Liver (tissue), 10 donors: ENCODE results near the gene CADPS. TPM values are rescaled to one million over a fixed set of nuclear protein-coding genes. Genes with fewer than 3 reads are reported as not detected.

Experiments used
- DNase-seq: peaks from one replicate; pipeline ENCODE4 v3.0.0-alpha.2; 2017; ENCODE audit warnings: low spot score
- H3K27ac ChIP-seq, 2 donors: one replicate each; pipeline ENCODE4 v1.7.0; 2013; ENCODE audit warnings: inconsistent platforms in 2 of 2, low read length in 2 of 2, control low read depth in 1 of 2, low read depth in 1 of 2, mild to moderate bottlenecking in 1 of 2
- H3K27me3 ChIP-seq, 4 donors: one replicate each; pipeline versions ENCODE4 v1.6.1 to v1.7.0; 2013; ENCODE audit warnings: low read length in 3 of 4, inconsistent platforms in 1 of 4, mild to moderate bottlenecking in 1 of 4, moderate library complexity in 1 of 4; ENCODE audit not compliant: control insufficient read depth in 4 of 4, insufficient read depth in 4 of 4
- H3K36me3 ChIP-seq, 4 donors: one replicate each; pipeline versions ENCODE4 v1.6.1 to v1.7.0; 2013; ENCODE audit warnings: low read length in 3 of 4, mild to moderate bottlenecking in 3 of 4, low read depth in 1 of 4, moderate library complexity in 1 of 4; ENCODE audit not compliant: control insufficient read depth in 4 of 4, insufficient read depth in 3 of 4
- H3K4me1 ChIP-seq, 4 donors: one replicate each; pipeline versions ENCODE4 v1.6.1 to v1.7.0; 2013; ENCODE audit warnings: low read length in 3 of 4, mild to moderate bottlenecking in 3 of 4, moderate library complexity in 1 of 4; ENCODE audit not compliant: control insufficient read depth in 4 of 4, insufficient read depth in 4 of 4
- H3K4me3 ChIP-seq, 3 donors: one replicate each; pipeline versions ENCODE4 v1.6.1 to v1.7.0; 2013; ENCODE audit warnings: low read length in 3 of 3, control low read depth in 1 of 3, low read depth in 1 of 3, mild to moderate bottlenecking in 1 of 3
- H3K9ac ChIP-seq, 2 donors: one replicate each; pipeline ENCODE4 v1.7.0; 2013; ENCODE audit warnings: low read length in 2 of 2, mild to moderate bottlenecking in 2 of 2, moderate library complexity in 2 of 2, control low read depth in 1 of 2, low read depth in 1 of 2
- H3K9me3 ChIP-seq, 4 donors: one replicate each; pipeline versions ENCODE4 v1.6.1 to v1.7.0; 2013; ENCODE audit warnings: low read length in 3 of 4; ENCODE audit not compliant: control insufficient read depth in 4 of 4
- ATF3 ChIP-seq: IDR thresholded peaks from 2 replicates; pipeline ENCODE4 v1.6.1; 2016; ENCODE audit warnings: antibody characterized with exemption
- EGR1 ChIP-seq, 2 donors: IDR thresholded peaks; 2 replicates each; pipeline ENCODE4 v1.6.1; 2016 to 2018; ENCODE audit warnings: antibody characterized with exemption in 2 of 2, low read depth in 2 of 2
- FOXA2 ChIP-seq: IDR thresholded peaks from 2 replicates; pipeline ENCODE4 v1.6.1; 2016; ENCODE audit warnings: antibody characterized with exemption
- GABPA ChIP-seq, 2 donors: IDR thresholded peaks in 1 of 2; conservative IDR thresholded peaks in 1 of 2; 2 replicates each; pipeline ENCODE4 v1.6.1; 2016; ENCODE audit warnings: antibody characterized with exemption in 2 of 2, mild to moderate bottlenecking in 1 of 2, moderate library complexity in 1 of 2
- HNF4A ChIP-seq, 2 donors: conservative IDR thresholded peaks; 2 replicates each; pipeline ENCODE4 v1.6.1; 2016; ENCODE audit warnings: antibody characterized with exemption in 2 of 2, mild to moderate bottlenecking in 2 of 2
- JUND ChIP-seq, 2 donors: IDR thresholded peaks; 2 replicates each; pipeline ENCODE4 v1.6.1; 2016; ENCODE audit warnings: antibody characterized with exemption in 2 of 2
- MAX ChIP-seq: IDR thresholded peaks from 2 replicates; pipeline ENCODE4 v1.6.1; 2016; ENCODE audit warnings: antibody characterized with exemption
- NR2F2 ChIP-seq: IDR thresholded peaks from 2 replicates; pipeline ENCODE4 v1.6.1; 2016; ENCODE audit warnings: antibody characterized with exemption
- RXRA ChIP-seq, 2 donors: IDR thresholded peaks; 2 replicates each; pipeline ENCODE4 v1.6.1; 2017 to 2018; ENCODE audit warnings: antibody characterized with exemption in 2 of 2, mild to moderate bottlenecking in 1 of 2
- SP1 ChIP-seq: IDR thresholded peaks from 2 replicates; pipeline ENCODE4 v1.6.1; 2018; ENCODE audit warnings: antibody characterized with exemption, mild to moderate bottlenecking
- TAF1 ChIP-seq: conservative IDR thresholded peaks from 2 replicates; pipeline ENCODE4 v1.6.1; 2016; ENCODE audit warnings: antibody characterized with exemption, mild to moderate bottlenecking
- YY1 ChIP-seq: IDR thresholded peaks from 2 replicates; pipeline ENCODE4 v1.6.1; 2016; ENCODE audit warnings: antibody characterized with exemption, mild to moderate bottlenecking
- WGBS: extraction: QIAGEN DNeasy Blood & Tissue Kit; methylation state at CpG from one replicate; pipeline ENCODE4 v1.1.7; 2013; 5-methylcytosine and 5-hydroxymethylcytosine counted together
- polyA plus RNA-seq, 2 donors: library from polyadenylated mRNA; stranded (reverse) in 1 of 2; unstranded in 1 of 2; fragments of 200-250 nt in 1 of 2; fragments of >200 nt in 1 of 2; fragmentation: Nextera tagmentation in 1 of 2; extraction: Ambion mirVana in 1 of 2; gene quantifications; one replicate each; pipeline versions ENCODE4 v1.2.1 to v1.2.3, GENCODE V29; 2013 to 2015
- small RNA-seq: library from RNA; depleted of rRNA; stranded (forward); fragments of <200 nt; gene quantifications from one replicate; pipeline ENCODE3, GENCODE V24; 2014
- total RNA-seq, 2 donors: library from RNA; depleted of rRNA; stranded (reverse); fragments of >200 nt; gene quantifications; one replicate each; pipeline ENCODE4 v1.2.3, GENCODE V29; 2014
- TF ChIP-seq, protein P1 (sequence below): IDR thresholded peaks from 2 replicates; pipeline ENCODE4 v1.6.1; 2016; ENCODE audit warnings: antibody characterized with exemption, mild to moderate bottlenecking
- donor health status: healthy.
- donor health status: healthy.
- donor health status: healthy.
- donor health status: healthy.
- donor health status: healthy.

CADPS gene
- total and polyA plus RNA-seq, 4 donors: 0.05 to 0.37 (median 0.17) TPM; not detected in 1

DNA sequence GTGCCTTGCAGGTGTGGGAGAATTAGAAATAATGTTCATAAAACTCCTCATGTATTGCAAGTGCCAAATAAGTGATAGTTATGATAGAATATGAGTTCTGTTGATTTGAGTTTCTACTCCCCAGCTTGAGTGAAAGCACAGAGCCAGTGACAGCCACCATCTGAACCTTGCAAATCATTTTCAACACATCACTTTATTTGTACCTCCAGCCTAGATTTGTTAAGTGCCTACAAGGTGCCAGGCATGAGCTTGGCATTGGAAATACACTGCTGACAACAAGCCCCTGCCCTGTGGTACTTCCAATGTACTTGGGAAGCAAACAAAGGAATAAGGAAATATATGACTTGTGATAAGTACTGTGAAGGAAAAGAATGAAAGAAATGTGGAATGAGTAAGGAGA, 518.9 kb downstream of the CADPS start:
- no peaks in the 10 kb centered on the region for H3K4me1 ChIP-seq
- H3K36me3 ChIP-seq: no peaks in the 10 kb centered on the region
- peaks cover 0 to 7% (median 2%) of the 10 kb centered on the region in 4 donors for H3K27me3 ChIP-seq
- no peak overlapping the region for H3K9ac ChIP-seq
- no peak overlapping the region for H3K4me3 ChIP-seq
- TF ChIP-seq ATF3: no peak
- no peak for TF ChIP-seq MAX
- no peak for TF ChIP-seq FOXA2
- no peak for TF ChIP-seq EGR1 (IDR thresholded peaks at IDR 0.05; ENCODE audit: low read depth in 2 of 2)
- no peak for TF ChIP-seq JUND (IDR thresholded peaks at IDR 0.05)
- TF ChIP-seq GABPA (IDR thresholded peaks at IDR 0.05 in 1 of 2, conservative IDR thresholded peaks at IDR 0.05 in 1 of 2): no peak
- TF ChIP-seq RXRA (IDR thresholded peaks at IDR 0.05): no peak
- no peak for TF ChIP-seq TAF1
- no peak for TF ChIP-seq HNF4A (conservative IDR thresholded peaks at IDR 0.05)
- TF ChIP-seq, protein P1, sequence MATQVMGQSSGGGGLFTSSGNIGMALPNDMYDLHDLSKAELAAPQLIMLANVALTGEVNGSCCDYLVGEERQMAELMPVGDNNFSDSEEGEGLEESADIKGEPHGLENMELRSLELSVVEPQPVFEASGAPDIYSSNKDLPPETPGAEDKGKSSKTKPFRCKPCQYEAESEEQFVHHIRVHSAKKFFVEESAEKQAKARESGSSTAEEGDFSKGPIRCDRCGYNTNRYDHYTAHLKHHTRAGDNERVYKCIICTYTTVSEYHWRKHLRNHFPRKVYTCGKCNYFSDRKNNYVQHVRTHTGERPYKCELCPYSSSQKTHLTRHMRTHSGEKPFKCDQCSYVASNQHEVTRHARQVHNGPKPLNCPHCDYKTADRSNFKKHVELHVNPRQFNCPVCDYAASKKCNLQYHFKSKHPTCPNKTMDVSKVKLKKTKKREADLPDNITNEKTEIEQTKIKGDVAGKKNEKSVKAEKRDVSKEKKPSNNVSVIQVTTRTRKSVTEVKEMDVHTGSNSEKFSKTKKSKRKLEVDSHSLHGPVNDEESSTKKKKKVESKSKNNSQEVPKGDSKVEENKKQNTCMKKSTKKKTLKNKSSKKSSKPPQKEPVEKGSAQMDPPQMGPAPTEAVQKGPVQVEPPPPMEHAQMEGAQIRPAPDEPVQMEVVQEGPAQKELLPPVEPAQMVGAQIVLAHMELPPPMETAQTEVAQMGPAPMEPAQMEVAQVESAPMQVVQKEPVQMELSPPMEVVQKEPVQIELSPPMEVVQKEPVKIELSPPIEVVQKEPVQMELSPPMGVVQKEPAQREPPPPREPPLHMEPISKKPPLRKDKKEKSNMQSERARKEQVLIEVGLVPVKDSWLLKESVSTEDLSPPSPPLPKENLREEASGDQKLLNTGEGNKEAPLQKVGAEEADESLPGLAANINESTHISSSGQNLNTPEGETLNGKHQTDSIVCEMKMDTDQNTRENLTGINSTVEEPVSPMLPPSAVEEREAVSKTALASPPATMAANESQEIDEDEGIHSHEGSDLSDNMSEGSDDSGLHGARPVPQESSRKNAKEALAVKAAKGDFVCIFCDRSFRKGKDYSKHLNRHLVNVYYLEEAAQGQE: no peak
- TF ChIP-seq YY1: no peak
- no peak for TF ChIP-seq SP1
- TF ChIP-seq NR2F2: no peak
- no peaks in the 10 kb centered on the region for H3K9me3 ChIP-seq
- no peak overlapping the region for H3K27ac ChIP-seq
- no peak for DNase-seq

GRCh38 chr3:62355703-62356102, 519.5 kb downstream of the CADPS start:
- H3K9ac ChIP-seq: no peak overlapping the region
- no peaks in the 10 kb centered on the region for H3K4me1 ChIP-seq
- H3K9me3 ChIP-seq: no peaks in the 10 kb centered on the region
- no peak for DNase-seq
- H3K27ac ChIP-seq: no peak overlapping the region
- H3K27me3 ChIP-seq: peaks cover 0 to 10% (median 2%) of the 10 kb centered on the region in 4 donors
- no peak overlapping the region for H3K4me3 ChIP-seq
- 67% methylated on average over 3 of the region's 3 CpGs for WGBS
- TF ChIP-seq GABPA (IDR thresholded peaks at IDR 0.05 in 1 of 2, conservative IDR thresholded peaks at IDR 0.05 in 1 of 2): no peak
- H3K36me3 ChIP-seq: no peaks in the 10 kb centered on the region

Small RNA genes lying within 50 kb of the gene (small RNA-seq; reads per million reads assigned to genes)
- not detected for gene RN7SL863P
- not detected for gene RNU6-139P
